ENCODE measurements around the gene CCDC174. TPM values are rescaled to one million over a fixed set of nuclear protein-coding genes. Genes with fewer than 3 reads are reported as not detected.
"Not testable (repeated sequence)": the region's sequence is repeated elsewhere in the genome, so short reads cannot be mapped to it uniquely, and the experiment has no call there.

CCDC174 gene
- total RNA-seq, 1 donor from 2014 or later, result 31.2 TPM

DNA sequence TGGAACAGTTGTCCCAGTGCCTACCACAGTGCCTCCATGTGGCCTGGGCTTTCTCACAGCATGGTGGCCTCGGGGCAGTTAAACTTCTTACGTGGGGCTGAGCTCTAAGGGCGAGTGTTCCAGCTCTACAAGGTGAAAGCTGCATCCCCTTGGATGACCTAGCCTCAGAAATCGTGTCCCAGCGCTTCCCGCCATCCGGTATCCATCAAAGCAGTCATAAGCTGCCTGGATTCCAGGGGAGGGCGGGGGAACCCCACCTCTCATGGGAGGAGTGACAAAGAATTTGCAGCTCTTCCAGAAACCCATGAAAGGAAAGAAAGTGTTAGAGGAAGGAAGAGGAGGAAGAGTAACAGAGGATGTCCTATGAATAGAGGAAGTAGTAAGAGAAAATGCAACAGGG lies 45.8 kb upstream of the CCDC174 start:
- Histone ChIP-seq H3K36me3 (no peaks in the 10 kb centered on the region), H3K4me1 (peaks cover 6% of the 10 kb centered on the region), H3K9me3 (no peaks in the 10 kb centered on the region), H3K4me3 (no peak overlapping the region), H3K27ac (no peak overlapping the region), H3K27me3 (no peaks in the 10 kb centered on the region)
- intact Hi-C loops (cut with DNase I), result no loop called here
- no peak for DNase-seq (ENCODE audit: extremely low spot score in 2 of 2)
- TF ChIP-seq CTCF (IDR thresholded peaks at IDR 0.05), result no peak
- no peak for TF ChIP-seq POLR2A (IDR thresholded peaks at IDR 0.05)
- TF ChIP-seq POLR2AphosphoS5 (IDR thresholded peaks at IDR 0.05; ENCODE audit: insufficient read depth in 1 of 2, low read depth in 1 of 2), result no peak

DNA sequence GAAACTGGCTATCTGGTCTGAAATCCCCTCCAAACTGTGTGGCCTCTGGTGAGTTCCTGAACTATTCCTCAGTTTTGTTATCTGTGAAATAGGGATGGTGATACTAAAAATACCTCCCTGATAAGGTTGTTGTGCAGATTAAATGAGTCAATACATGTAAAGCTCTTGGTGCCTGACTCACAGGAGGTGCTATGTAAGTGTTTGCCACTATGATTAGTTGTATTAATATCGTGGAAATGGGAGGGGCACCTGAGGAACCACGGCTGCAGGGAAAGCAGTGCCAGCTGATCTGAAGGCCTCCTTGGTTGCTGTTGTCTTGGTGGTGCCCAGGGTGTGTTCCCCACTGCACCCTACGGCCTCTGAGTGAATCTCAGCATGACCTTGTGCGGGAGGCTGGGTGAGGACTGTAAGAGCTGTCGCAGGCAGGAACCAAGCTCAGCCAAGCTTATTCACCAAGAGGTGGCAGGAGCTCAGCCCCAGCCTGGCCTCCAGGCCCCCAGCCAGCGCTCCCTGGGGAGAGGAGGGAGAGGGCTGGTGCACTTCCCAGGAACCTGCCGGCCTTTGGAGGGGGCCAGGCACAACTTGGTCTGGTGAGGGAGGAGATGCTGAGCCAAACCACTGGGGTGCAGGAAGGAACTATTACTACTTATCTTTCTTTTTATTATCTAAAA lies 44.8 kb upstream of the CCDC174 start:
- Histone ChIP-seq H3K4me1 (peaks cover 6% of the 10 kb centered on the region), H3K27ac (no peak overlapping the region), H3K27me3 (no peaks in the 10 kb centered on the region), H3K36me3 (no peaks in the 10 kb centered on the region), H3K9me3 (no peaks in the 10 kb centered on the region), H3K4me3 (no peak overlapping the region)
- intact Hi-C loops (cut with DNase I), result no loop called here
- no peak for DNase-seq (ENCODE audit: extremely low spot score in 2 of 2)
- TF ChIP-seq POLR2A (IDR thresholded peaks at IDR 0.05) (no peak), POLR2AphosphoS5 (IDR thresholded peaks at IDR 0.05; ENCODE audit: insufficient read depth in 1 of 2, low read depth in 1 of 2) (no peak), CTCF (IDR thresholded peaks at IDR 0.05) (no peak)

DNA sequence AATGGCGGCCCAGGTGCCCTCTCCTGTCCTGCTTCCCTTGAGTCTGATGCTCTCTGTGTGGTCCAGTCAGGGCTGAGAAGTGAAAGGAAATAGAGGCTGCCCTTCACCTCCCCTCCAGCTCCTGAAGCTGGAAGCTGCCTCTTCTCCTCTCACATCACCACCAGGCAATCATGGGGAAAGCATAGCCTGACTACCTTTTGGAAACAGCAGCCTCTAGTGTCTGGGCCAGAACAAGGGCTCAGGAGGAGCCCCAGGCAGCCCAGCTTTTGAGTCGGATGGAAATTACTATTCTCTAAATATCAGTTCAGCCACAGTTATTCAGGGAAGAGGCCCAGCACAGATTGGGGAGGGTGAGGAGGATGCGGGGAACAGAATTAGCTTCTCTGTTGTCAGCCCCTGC lies 43.3 kb upstream of the CCDC174 start:
- Histone ChIP-seq H3K4me3 (no peak overlapping the region), H3K9me3 (no peaks in the 10 kb centered on the region), H3K4me1 (no peaks in the 10 kb centered on the region), H3K27ac (no peak overlapping the region), H3K27me3 (no peaks in the 10 kb centered on the region), H3K36me3 (no peaks in the 10 kb centered on the region)
- DNase-seq (ENCODE audit: extremely low spot score in 2 of 2), result no peak
- intact Hi-C loops (cut with DNase I), result no loop called here
- TF ChIP-seq CTCF (IDR thresholded peaks at IDR 0.05), result no peak
- no peak for TF ChIP-seq POLR2AphosphoS5 (IDR thresholded peaks at IDR 0.05; ENCODE audit: insufficient read depth in 1 of 2, low read depth in 1 of 2)
- no peak for TF ChIP-seq POLR2A (IDR thresholded peaks at IDR 0.05)

DNA sequence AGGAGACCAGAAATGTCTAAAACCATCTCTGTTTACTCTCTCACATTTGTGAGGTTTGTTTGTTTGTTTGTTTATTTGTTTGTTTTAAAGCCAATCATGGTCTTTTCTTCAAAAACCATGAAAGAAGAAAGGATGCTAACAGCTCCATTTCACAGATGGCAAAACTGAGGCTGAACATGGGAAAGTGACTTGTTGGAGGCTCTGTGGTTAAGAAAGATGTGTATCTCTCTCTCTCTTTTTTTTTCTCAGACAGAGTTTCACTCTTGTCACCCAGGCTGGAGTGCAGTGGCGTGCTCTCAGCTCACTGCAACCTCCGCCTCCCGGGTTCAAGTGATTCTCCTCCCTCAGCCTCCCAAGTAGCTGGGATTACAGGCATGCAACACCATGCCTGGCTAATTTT lies 42.5 kb upstream of the CCDC174 start:
- H3K4me1 ChIP-seq; DNase-seq (ENCODE audit: extremely low spot score in 2 of 2); H3K4me3 ChIP-seq; H3K27ac ChIP-seq; H3K9me3 ChIP-seq; H3K36me3 ChIP-seq; H3K27me3 ChIP-seq; intact Hi-C loops (cut with DNase I): not testable (repeated sequence)

DNA sequence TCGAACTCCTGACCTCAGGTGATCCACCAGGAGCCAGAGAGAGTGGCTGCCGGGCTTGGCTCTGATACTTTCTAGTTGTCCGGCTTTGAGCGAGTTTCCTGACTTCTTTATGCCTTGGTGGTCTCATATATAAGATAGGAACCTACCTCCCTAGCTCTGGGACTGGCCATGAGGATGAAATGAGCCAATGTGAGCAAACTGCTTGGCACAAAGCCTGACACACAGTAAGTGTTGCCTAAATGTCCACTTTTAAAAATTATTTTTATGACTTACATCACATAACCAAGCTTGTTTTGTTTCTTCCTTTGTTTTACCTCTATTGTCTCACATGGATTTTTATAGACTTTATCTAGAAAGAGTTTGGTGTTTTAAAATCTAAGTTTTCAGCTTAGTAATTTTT lies 42.1 kb upstream of the CCDC174 start:
- H3K27ac ChIP-seq, result no peak overlapping the region
- H3K27me3 ChIP-seq, result no peaks in the 10 kb centered on the region
- TF ChIP-seq POLR2AphosphoS5 (IDR thresholded peaks at IDR 0.05; ENCODE audit: insufficient read depth in 1 of 2, low read depth in 1 of 2) (no peak), POLR2A (IDR thresholded peaks at IDR 0.05) (no peak), CTCF (IDR thresholded peaks at IDR 0.05) (no peak)
- no peaks in the 10 kb centered on the region for H3K4me1 ChIP-seq
- DNase-seq (ENCODE audit: extremely low spot score in 2 of 2), result no peak
- intact Hi-C loops (cut with DNase I), result no loop called here
- no peak overlapping the region for H3K4me3 ChIP-seq
- H3K9me3 ChIP-seq, result no peaks in the 10 kb centered on the region
- no peaks in the 10 kb centered on the region for H3K36me3 ChIP-seq

All from vagina (tissue), 2 donors.